Fibroblast of villous mesenchyme (primary cell): ENCODE data around the gene BFAR. TPM values are rescaled to one million over a fixed set of nuclear protein-coding genes. Genes with fewer than 3 reads are reported as not detected.

Experiments
- small RNA-seq: library from RNA; depleted of rRNA; stranded (forward); fragments of <200 nt; gene quantifications from one replicate; pipeline ENCODE3, GENCODE V24; 2012
- total RNA-seq: library from RNA; depleted of rRNA; stranded (reverse); fragments of >200 nt; gene quantifications from 2 replicates; pipeline ENCODE4 v1.2.3, GENCODE V29; 2012

BFAR gene
- total RNA-seq, 1 donor: 111 TPM

Small RNA genes within 50 kb of the gene (small RNA-seq; reads per million reads assigned to genes)
- gene RN7SL274P (not detected), gene RNU7-125P (not detected)

Other genes starting within 250 kb of the BFAR start
- 29.6 and 35.4 TPM in 2 replicates for gene PARN, start 2.7 kb upstream of the BFAR start, total RNA-seq
- not detected in 2 replicates for gene PLA2G10, start 61.4 kb downstream of the BFAR start, total RNA-seq
- 0.32 and 0.43 TPM in 2 replicates for gene NPIPA3, start 70.5 kb downstream of the BFAR start, total RNA-seq
- 0.32 and 0.43 TPM in 2 replicates for gene NPIPA2, start 109.6 kb downstream of the BFAR start, total RNA-seq
- 70.2 and 80.3 TPM in 2 replicates for gene NOMO1, start 200.8 kb downstream of the BFAR start, total RNA-seq